ENCODE results near the gene C10orf67. TPM values are rescaled to one million over a fixed set of nuclear protein-coding genes. Genes with fewer than 3 reads are reported as not detected.

The C10orf67 gene
- total RNA-seq, 1 donor from 2014 or later, result not detected

DNA sequence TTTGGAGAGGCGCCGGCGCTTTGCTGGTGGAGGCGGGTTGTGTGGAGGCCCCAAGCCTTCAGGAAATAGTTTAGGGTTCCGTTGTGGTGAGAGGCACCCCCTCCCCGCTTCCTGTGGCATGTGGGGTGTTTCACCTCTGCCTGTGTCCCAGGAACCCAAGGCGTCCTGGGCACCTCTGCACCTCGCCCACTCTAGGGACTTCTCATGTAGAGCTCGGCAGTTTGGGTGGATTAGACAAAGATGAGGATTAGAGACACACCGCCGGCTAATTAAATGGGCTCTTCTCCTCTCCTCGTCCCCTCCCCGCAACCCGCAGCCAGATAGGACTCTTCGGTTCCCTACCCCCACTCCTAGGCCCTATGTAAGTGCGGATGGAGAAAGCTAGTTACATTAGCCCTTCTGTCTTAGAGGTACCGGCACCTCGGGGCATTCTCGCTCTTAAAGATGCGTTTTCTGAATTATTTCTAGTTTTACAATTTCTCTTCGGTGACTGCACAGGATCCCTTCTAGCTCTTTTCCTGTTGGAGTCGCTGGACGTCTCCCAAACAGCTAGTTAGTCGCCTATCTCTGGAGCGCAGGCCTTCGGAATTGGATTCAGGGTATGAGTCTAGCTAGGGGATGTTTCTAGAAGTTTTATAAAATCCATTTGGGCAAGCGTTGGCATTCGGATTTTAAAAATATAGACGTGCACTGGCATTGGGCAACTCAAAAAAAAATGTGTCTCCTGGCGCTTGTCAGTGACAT is 144.7 kb downstream of the C10orf67 start:
- peak overlapping the region; percentile 57 for H3K27ac Mint-ChIP-seq
- H3K27me3 Mint-ChIP-seq, result peaks cover 64% of the 10 kb centered on the region
- TF ChIP-seq, protein P1, sequence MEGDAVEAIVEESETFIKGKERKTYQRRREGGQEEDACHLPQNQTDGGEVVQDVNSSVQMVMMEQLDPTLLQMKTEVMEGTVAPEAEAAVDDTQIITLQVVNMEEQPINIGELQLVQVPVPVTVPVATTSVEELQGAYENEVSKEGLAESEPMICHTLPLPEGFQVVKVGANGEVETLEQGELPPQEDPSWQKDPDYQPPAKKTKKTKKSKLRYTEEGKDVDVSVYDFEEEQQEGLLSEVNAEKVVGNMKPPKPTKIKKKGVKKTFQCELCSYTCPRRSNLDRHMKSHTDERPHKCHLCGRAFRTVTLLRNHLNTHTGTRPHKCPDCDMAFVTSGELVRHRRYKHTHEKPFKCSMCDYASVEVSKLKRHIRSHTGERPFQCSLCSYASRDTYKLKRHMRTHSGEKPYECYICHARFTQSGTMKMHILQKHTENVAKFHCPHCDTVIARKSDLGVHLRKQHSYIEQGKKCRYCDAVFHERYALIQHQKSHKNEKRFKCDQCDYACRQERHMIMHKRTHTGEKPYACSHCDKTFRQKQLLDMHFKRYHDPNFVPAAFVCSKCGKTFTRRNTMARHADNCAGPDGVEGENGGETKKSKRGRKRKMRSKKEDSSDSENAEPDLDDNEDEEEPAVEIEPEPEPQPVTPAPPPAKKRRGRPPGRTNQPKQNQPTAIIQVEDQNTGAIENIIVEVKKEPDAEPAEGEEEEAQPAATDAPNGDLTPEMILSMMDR (IDR thresholded peaks at IDR 0.05; ENCODE audit: unreplicated experiment), result no peak
- peaks cover 3% of the 10 kb centered on the region for H3K9me3 Mint-ChIP-seq (ENCODE audit: low read depth)
- H3K4me3 Mint-ChIP-seq (ENCODE audit: low read depth), result peak overlapping the region; percentile 80
- H3K36me3 Mint-ChIP-seq (ENCODE audit: insufficient read depth), result peaks cover 5% of the 10 kb centered on the region
- H3K4me1 Mint-ChIP-seq (ENCODE audit: low read depth), result peaks cover 58% of the 10 kb centered on the region
- DNase-seq (ENCODE audit: low spot score, unreplicated experiment), result no peak

DNA sequence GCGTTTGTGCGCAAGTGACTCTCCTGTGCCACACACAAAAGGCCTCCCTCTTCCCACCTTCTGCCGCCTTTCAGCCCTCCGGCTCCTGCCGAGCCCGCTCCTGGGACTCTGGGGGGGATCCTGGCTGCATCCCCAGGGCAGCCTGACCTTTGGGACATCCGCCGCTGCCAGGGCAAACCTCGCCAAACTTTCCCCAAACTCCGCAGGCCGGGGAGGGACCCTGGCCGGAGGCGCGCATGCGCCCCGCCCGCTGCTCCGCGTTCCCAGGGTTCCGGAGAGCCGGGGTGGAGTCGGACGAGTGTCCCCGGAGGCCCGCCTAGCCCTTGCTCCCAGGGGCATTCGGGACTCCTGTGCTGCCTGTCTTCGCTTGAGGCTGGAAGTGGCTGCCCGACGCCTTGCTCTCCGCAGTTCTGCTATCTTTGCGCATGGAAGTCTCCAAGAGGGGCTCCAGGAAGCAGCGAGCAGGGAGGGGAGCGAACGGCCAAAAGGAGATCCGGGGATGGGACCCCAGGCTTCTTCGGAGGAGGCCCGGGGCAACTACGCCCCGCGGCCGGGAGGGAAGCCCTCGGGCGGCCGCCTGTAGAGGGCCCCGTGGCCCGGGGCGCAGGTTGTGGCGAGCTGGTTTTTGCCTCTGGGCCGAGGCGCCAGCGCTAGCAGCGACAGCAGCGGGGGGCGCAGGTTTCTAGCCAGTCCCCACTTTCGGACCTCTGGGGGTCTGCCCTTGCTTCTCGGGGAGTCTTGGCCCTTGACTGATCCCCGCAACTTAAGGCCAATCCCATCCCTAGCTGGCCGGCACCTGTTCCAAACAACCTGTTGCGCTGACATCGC is 145.4 kb downstream of the C10orf67 start:
- TF ChIP-seq, protein P1 (IDR thresholded peaks at IDR 0.05; ENCODE audit: unreplicated experiment), result peak; percentile 37
- Mint-ChIP-seq H3K27ac (peak overlapping the region; percentile 91), H3K9me3 (ENCODE audit: low read depth) (peaks cover 3% of the 10 kb centered on the region), H3K36me3 (ENCODE audit: insufficient read depth) (peaks cover 6% of the 10 kb centered on the region), H3K27me3 (peaks cover 64% of the 10 kb centered on the region), H3K4me3 (ENCODE audit: low read depth) (peak overlapping the region; percentile 80), H3K4me1 (ENCODE audit: low read depth) (peaks cover 53% of the 10 kb centered on the region)
- peak; percentile 54 for DNase-seq (ENCODE audit: low spot score, unreplicated experiment)

DNA sequence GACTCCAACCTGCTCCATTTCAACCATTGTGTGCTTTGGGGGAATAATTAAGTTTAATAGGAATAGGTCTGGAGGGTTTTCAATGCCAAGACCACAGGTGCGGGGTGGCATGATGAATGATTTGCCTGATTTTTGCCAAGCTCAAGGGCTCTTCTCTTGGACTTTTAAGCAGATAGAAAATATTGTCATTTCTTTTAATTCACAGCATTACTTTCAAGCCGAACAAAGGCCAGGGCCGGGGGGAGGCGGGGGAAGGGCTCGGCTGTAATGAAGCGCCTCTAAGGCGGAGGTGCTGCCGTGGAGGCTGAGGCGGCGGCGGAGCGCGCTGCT is 146.0 kb downstream of the C10orf67 start:
- peaks cover 6% of the 10 kb centered on the region for H3K36me3 Mint-ChIP-seq (ENCODE audit: insufficient read depth)
- H3K4me1 Mint-ChIP-seq (ENCODE audit: low read depth), result peaks cover 52% of the 10 kb centered on the region
- TF ChIP-seq, protein P1 (IDR thresholded peaks at IDR 0.05; ENCODE audit: unreplicated experiment), result no peak
- peaks cover 64% of the 10 kb centered on the region for H3K27me3 Mint-ChIP-seq
- H3K27ac Mint-ChIP-seq, result peak overlapping the region; percentile 91
- H3K4me3 Mint-ChIP-seq (ENCODE audit: low read depth), result peak overlapping the region; percentile 80
- no peak for DNase-seq (ENCODE audit: low spot score, unreplicated experiment)
- H3K9me3 Mint-ChIP-seq (ENCODE audit: low read depth), result no peaks in the 10 kb centered on the region

DNA sequence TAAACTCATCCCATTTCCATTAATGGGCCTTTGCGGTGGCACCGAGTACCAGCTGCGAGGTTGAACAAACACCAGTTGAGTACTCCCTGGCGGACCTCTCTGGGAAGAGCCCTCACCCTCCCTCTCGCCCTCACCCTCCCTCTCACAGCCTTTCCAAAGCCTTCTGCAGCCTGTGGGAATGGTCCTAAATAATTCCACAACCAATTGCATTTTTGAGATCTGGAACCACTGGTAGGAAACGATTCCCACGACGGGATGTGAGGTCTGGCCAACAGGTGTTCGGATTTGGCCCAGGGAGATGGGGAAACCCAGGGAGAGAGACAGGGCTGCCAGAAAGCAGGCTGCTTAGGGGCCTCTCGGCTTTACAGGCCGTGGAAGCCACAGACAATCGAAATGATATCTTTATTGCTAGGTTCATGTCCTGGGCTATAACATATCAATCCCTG is 147.2 kb downstream of the C10orf67 start:
- TF ChIP-seq, protein P1 (IDR thresholded peaks at IDR 0.05; ENCODE audit: unreplicated experiment), result no peak
- H3K4me3 Mint-ChIP-seq (ENCODE audit: low read depth), result no peak overlapping the region
- H3K9me3 Mint-ChIP-seq (ENCODE audit: low read depth), result no peaks in the 10 kb centered on the region
- no peak overlapping the region for H3K27ac Mint-ChIP-seq
- DNase-seq (ENCODE audit: low spot score, unreplicated experiment), result no peak
- H3K4me1 Mint-ChIP-seq (ENCODE audit: low read depth), result peaks cover 47% of the 10 kb centered on the region
- peaks cover 67% of the 10 kb centered on the region for H3K27me3 Mint-ChIP-seq
- peaks cover 6% of the 10 kb centered on the region for H3K36me3 Mint-ChIP-seq (ENCODE audit: insufficient read depth)

DNA sequence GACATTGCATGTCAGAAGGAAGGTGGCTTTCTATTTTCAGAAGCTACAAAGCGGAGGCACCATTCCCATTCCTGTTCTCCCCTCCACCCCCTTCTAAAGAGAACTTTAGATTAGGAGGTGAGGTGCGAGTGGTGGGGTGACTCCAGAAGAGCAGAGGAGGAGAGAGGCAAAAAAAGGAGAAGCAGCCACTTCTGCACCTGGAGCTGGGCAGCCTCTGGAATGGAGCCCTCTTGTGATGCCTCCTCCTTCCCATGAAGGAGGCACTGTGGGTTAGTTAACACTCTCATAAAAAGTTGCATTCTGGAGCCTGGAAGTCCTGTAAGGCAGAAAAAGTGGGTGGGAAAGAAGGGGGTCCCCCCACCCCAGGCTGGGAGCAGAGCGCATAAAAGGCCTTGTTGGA is 147.7 kb downstream of the C10orf67 start:
- Mint-ChIP-seq H3K36me3 (ENCODE audit: insufficient read depth) (peaks cover 6% of the 10 kb centered on the region), H3K4me3 (ENCODE audit: low read depth) (no peak overlapping the region), H3K4me1 (ENCODE audit: low read depth) (peaks cover 42% of the 10 kb centered on the region), H3K27me3 (peaks cover 63% of the 10 kb centered on the region), H3K9me3 (ENCODE audit: low read depth) (no peaks in the 10 kb centered on the region), H3K27ac (peak overlapping the region; percentile 77)
- TF ChIP-seq, protein P1 (IDR thresholded peaks at IDR 0.05; ENCODE audit: unreplicated experiment), result no peak
- DNase-seq (ENCODE audit: low spot score, unreplicated experiment), result no peak
